SKM-1 (cell line): ENCODE measurements around the gene ALDH3B1.

ENCODE experiments used
- DNase-seq: peaks from one replicate; lab custom pipeline; 2025; ENCODE audit not compliant: unreplicated experiment; lab: John Stamatoyannopoulos, UW

ALDH3B1 gene

GRCh38 chr11:68012044-68012842 lies 2.1 kb downstream of the ALDH3B1 start:
- no peak for DNase-seq

GRCh38 chr11:68012843-68013610 lies 2.9 kb downstream of the ALDH3B1 start:
- no peak for DNase-seq

GRCh38 chr11:68013611-68014156 lies 3.6 kb downstream of the ALDH3B1 start:
- DNase-seq: no peak

GRCh38 chr11:68014157-68014946 lies 4.2 kb downstream of the ALDH3B1 start:
- DNase-seq: no peak

GRCh38 chr11:68014947-68015447 lies 4.9 kb downstream of the ALDH3B1 start:
- DNase-seq: no peak

- no peak for DNase-seq
Measured at GRCh38 chr11:68015467-68015866, 5.3 kb downstream of the ALDH3B1 start.

- DNase-seq: no peak
Measured at GRCh38 chr11:68016161-68016903, 6.2 kb downstream of the ALDH3B1 start.

GRCh38 chr11:68016904-68017817 lies 7.0 kb downstream of the ALDH3B1 start:
- no peak for DNase-seq

- DNase-seq: no peak
Measured at GRCh38 chr11:68017980-68018729, 8.0 kb downstream of the ALDH3B1 start.

- no peak for DNase-seq
Measured at GRCh38 chr11:68018730-68019190, 8.6 kb downstream of the ALDH3B1 start.

GRCh38 chr11:68019486-68019885 lies 9.4 kb downstream of the ALDH3B1 start:
- DNase-seq: no peak

GRCh38 chr11:68020575-68020974 lies 10.4 kb downstream of the ALDH3B1 start:
- no peak for DNase-seq

- DNase-seq: no peak
Measured at GRCh38 chr11:68021167-68021787, 11.2 kb downstream of the ALDH3B1 start.

GRCh38 chr11:68022531-68022930 lies 12.4 kb downstream of the ALDH3B1 start:
- DNase-seq: no peak

- DNase-seq: no peak
Measured at GRCh38 chr11:68024508-68024907, 14.4 kb downstream of the ALDH3B1 start.

- no peak for DNase-seq
Measured at GRCh38 chr11:68025047-68025446, 14.9 kb downstream of the ALDH3B1 start.

- DNase-seq: no peak
Measured at GRCh38 chr11:68026391-68027105, 16.4 kb downstream of the ALDH3B1 start.
